Measurements from ENCODE around the gene TMEM38A.
"Not testable (repeated sequence)": the region's sequence is repeated elsewhere in the genome, so short reads cannot be mapped to it uniquely, and the experiment has no call there.

DNA sequence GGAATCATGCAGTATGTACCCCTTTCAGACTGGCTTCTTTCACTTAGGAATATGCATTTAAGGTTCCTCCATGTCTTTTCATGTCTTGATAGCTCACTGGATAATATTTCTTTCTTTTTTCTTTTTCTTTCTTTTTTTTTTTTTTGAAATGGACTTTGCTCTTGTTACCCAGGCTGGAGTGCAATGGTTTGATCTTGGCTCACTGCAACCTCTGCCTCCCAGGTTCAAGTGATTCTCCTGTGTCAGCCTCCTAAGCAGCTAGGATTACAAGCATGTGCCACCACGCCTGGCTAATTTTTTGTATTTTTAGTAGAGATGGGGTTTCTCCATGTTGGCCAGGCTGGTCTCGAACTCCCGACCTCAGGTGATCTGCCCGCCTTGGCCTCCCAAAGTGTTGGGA, 7.8 kb downstream of the TMEM38A start:
- TF ChIP-seq, protein P1, sequence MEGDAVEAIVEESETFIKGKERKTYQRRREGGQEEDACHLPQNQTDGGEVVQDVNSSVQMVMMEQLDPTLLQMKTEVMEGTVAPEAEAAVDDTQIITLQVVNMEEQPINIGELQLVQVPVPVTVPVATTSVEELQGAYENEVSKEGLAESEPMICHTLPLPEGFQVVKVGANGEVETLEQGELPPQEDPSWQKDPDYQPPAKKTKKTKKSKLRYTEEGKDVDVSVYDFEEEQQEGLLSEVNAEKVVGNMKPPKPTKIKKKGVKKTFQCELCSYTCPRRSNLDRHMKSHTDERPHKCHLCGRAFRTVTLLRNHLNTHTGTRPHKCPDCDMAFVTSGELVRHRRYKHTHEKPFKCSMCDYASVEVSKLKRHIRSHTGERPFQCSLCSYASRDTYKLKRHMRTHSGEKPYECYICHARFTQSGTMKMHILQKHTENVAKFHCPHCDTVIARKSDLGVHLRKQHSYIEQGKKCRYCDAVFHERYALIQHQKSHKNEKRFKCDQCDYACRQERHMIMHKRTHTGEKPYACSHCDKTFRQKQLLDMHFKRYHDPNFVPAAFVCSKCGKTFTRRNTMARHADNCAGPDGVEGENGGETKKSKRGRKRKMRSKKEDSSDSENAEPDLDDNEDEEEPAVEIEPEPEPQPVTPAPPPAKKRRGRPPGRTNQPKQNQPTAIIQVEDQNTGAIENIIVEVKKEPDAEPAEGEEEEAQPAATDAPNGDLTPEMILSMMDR (IDR thresholded peaks at IDR 0.05) = not testable (repeated sequence)
- TF ChIP-seq ZFX (IDR thresholded peaks at IDR 0.05; ENCODE audit: borderline replicate concordance) = not testable (repeated sequence)
